ACC112 (cell line): ENCODE results near the gene HMGB4.

Experiments
- H2AFZ ChIP-seq: fragments of 200-600 bp; sonication (generic); one replicate; pipeline ENCODE4 v1.6.0; 2017; ENCODE audit warnings: antibody characterized with exemption, low read length; ENCODE audit not compliant: unreplicated experiment
- H3K27ac ChIP-seq: fragments of 200-600 bp; sonication (generic); 2 replicates; pipeline ENCODE4 v1.5.1; 2014; ENCODE audit warnings: low read depth, mild to moderate bottlenecking, antibody characterized with exemption, low read length, moderate library complexity
- H3K27me3 ChIP-seq: fragments of 200-600 bp; sonication (generic); 2 replicates; pipeline ENCODE4 v1.6.1; 2014; ENCODE audit warnings: mild to moderate bottlenecking, antibody characterized with exemption, low read length, moderate library complexity, mixed read lengths; ENCODE audit not compliant: insufficient read depth
- H3K36me3 ChIP-seq: fragments of 200-600 bp; sonication (generic); 2 replicates; pipeline ENCODE4 v1.6.1; 2016; ENCODE audit warnings: mild to moderate bottlenecking, antibody characterized with exemption, low read length, moderate library complexity, mixed read lengths; ENCODE audit not compliant: insufficient read depth
- H3K4me1 ChIP-seq: fragments of 200-600 bp; sonication (generic); one replicate; pipeline ENCODE4 v1.6.1; 2016; ENCODE audit warnings: low read length, mixed read lengths; ENCODE audit not compliant: insufficient read depth, unreplicated experiment, control insufficient read depth
- H3K4me3 ChIP-seq: fragments of 200-600 bp; sonication (generic); 2 replicates; pipeline ENCODE4 v1.5.1; 2014; ENCODE audit warnings: mild to moderate bottlenecking, low read depth, low read length
- H3K79me2 ChIP-seq: fragments of 200-600 bp; sonication (generic); one replicate; pipeline ENCODE4 v1.6.0; 2016; ENCODE audit warnings: low read length; ENCODE audit not compliant: control insufficient read depth, unreplicated experiment, insufficient read depth

HMGB4 gene

DNA sequence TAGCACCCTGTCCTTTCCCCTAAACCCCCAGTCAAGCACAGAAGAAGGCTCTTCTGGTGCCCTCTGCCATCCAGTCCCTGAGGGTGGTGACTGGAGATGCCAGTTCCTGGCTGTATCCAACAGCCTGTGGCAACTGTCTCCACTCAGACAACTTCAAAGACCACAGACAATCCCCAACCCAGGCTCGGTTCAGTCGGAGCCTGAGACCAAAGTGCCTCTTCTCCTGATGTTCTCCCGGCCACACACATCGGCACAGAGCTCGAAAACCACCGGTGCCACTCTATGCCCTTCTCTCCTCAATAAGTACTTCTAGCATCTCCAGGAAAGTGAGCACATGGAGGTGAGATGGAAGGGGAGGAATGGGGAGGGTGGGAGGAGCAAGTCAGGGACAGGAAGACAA, 39.6 kb upstream of the HMGB4 start:
- Histone ChIP-seq H3K27ac (no peak overlapping the region), H3K27me3 (no peaks in the 10 kb centered on the region), H3K4me3 (no peak overlapping the region), H2AFZ (no peak overlapping the region), H3K79me2 (no peaks in the 10 kb centered on the region), H3K4me1 (no peaks in the 10 kb centered on the region), H3K36me3 (no peaks in the 10 kb centered on the region)

DNA sequence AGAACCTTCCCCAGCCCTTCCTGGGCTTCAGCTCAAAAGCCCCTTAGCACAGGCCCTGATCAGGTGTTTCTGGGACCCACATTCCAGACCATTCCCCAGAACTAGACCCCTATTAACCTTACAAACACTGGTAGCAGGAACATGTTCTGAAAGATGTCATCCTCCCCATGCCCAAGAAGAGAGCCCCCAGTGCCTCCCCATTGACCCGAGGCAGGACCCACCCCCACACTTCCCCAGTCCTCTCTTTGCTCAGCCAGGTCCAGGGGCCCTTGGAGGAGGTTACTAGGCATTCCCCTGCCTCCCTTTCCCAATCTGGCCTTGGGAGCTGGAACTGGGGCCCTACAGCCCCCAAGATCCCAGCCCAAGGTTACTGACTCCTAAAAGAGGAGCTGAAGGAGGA, 38.9 kb upstream of the HMGB4 start:
- Histone ChIP-seq H3K27me3 (no peaks in the 10 kb centered on the region), H3K4me3 (no peak overlapping the region), H2AFZ (no peak overlapping the region), H3K79me2 (no peaks in the 10 kb centered on the region), H3K27ac (no peak overlapping the region), H3K4me1 (no peaks in the 10 kb centered on the region), H3K36me3 (no peaks in the 10 kb centered on the region)

DNA sequence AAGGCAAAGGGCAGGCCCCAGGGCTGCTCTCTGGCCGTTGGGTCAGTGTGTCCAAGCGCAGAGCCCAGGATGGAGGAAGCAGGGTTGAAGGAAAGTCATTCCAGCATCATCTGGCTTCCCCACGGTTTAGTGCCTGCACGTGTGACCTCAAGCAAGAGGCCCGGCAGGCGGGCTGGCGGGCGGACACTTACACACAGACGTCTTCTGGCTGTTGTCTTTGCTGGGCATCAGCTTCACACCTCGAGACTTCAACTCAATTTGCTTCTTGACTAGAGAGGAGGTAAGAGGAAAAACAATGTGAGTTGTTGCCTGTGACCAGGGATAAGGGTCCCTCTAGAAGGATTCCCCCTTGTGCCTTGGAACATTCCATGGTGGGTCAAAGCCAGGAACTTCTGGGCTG, 38.4 kb upstream of the HMGB4 start:
- Histone ChIP-seq H3K27me3 (no peaks in the 10 kb centered on the region), H2AFZ (no peak overlapping the region), H3K36me3 (no peaks in the 10 kb centered on the region), H3K4me3 (no peak overlapping the region), H3K27ac (no peak overlapping the region), H3K79me2 (no peaks in the 10 kb centered on the region), H3K4me1 (no peaks in the 10 kb centered on the region)

- Histone ChIP-seq H3K4me3 (no peak overlapping the region), H3K4me1 (no peaks in the 10 kb centered on the region), H3K27me3 (no peaks in the 10 kb centered on the region), H3K79me2 (no peaks in the 10 kb centered on the region), H2AFZ (no peak overlapping the region), H3K36me3 (no peaks in the 10 kb centered on the region), H3K27ac (no peak overlapping the region)
Observed at GRCh38 chr1:33826311-33826710, 37.6 kb upstream of the HMGB4 start.

DNA sequence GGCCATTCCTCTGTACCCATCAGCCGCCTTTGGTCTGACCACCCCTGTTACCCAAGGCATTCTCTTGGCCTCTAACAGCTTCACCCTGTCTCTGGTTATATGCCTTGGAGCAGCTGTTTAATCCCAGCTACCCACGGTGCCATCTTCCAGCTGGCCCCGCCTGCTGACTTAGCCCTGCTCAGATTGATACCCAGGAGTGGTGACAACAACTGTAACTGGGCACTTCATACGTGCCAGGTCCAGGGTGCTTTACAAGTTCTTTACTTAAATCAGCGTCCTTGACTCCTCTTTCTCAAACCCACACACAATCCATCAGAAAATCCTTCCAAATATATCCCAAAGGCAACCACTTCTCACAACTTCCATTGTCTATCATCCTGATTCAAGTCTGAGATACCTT, 37.2 kb upstream of the HMGB4 start:
- H3K4me3 ChIP-seq = no peak overlapping the region
- H3K4me1 ChIP-seq = no peaks in the 10 kb centered on the region
- H3K36me3 ChIP-seq = no peaks in the 10 kb centered on the region

DNA sequence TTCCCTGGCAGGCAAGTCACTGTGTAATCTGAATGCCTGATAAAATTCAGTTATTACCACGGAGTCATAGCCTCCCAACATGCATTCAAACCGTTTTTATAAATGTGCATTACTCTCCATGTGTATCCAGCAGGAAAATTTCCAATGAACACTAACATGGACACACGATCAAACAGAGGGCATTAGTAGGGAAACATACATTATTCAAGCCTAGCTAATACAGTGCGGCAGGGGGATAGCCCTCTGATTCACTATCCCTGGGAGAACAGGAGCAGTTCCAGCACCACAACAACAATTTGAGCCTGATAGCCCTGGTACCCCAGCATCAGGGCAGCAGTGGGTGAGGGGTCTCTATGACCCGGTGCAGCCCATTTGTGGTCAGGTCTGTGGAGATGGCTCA, 35.8 kb upstream of the HMGB4 start:
- Histone ChIP-seq H3K27me3 (no peaks in the 10 kb centered on the region), H2AFZ (no peak overlapping the region), H3K79me2 (no peaks in the 10 kb centered on the region), H3K4me1 (no peaks in the 10 kb centered on the region), H3K27ac (no peak overlapping the region), H3K4me3 (no peak overlapping the region), H3K36me3 (no peaks in the 10 kb centered on the region)

More for the DNA sequence above, 37.2 kb upstream of the HMGB4 start:
- H3K79me2 ChIP-seq = no peaks in the 10 kb centered on the region
- H2AFZ ChIP-seq = no peak overlapping the region
- H3K27me3 ChIP-seq = no peaks in the 10 kb centered on the region
- no peak overlapping the region for H3K27ac ChIP-seq

DNA sequence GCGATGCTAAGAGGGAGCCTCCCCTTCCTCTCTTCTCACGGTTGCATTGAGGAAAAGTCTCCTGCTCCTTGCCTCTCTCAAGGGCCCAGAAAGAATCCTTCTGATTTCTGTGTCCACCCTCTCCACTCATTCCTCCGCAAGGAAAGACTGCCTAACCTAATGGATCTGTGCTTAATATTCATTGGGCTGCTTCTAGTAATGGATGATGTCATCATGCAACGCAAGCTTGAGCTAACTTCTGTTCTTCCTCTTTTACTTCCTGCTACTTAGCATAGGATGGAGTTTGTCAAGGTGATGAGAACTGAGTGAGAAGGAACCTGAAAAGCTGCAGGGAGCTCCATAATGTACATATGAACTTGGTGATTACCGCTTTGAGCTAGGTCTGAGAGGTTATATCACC, 35.2 kb upstream of the HMGB4 start:
- Histone ChIP-seq H3K36me3 (no peaks in the 10 kb centered on the region), H3K4me3 (no peak overlapping the region), H2AFZ (no peak overlapping the region), H3K4me1 (no peaks in the 10 kb centered on the region), H3K27ac (no peak overlapping the region), H3K27me3 (no peaks in the 10 kb centered on the region), H3K79me2 (no peaks in the 10 kb centered on the region)

GRCh38 chr1:33836911-33837310, 27.0 kb upstream of the HMGB4 start:
- H3K27ac ChIP-seq = no peak overlapping the region
- no peaks in the 10 kb centered on the region for H3K36me3 ChIP-seq
- H3K4me3 ChIP-seq = no peak overlapping the region
- H3K27me3 ChIP-seq = no peaks in the 10 kb centered on the region
- H2AFZ ChIP-seq = no peak overlapping the region
- H3K79me2 ChIP-seq = no peaks in the 10 kb centered on the region
- no peaks in the 10 kb centered on the region for H3K4me1 ChIP-seq

DNA sequence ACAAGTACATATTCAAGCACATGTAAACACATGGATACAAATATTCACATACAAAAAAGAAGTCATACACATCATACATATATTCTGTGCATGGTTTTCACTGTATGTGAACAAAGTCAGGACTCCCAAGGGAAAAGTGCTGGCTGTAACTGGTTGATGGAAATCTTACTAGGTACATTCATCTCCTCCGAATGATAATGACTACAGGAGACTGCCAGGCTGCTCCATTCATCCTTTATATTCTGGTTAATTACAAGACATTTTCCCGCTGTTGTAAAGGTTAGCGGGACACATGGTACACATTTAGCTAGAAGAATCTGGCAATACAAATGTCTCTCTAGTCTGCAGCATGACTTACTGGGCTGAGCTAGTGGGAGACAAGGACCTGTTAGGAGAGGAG, 26.2 kb upstream of the HMGB4 start:
- Histone ChIP-seq H3K79me2 (no peaks in the 10 kb centered on the region), H3K27ac (no peak overlapping the region), H3K27me3 (no peaks in the 10 kb centered on the region), H3K4me1 (no peaks in the 10 kb centered on the region), H3K4me3 (no peak overlapping the region), H2AFZ (no peak overlapping the region), H3K36me3 (no peaks in the 10 kb centered on the region)

- H3K4me1 ChIP-seq = no peaks in the 10 kb centered on the region
- H3K36me3 ChIP-seq = no peaks in the 10 kb centered on the region
- no peak overlapping the region for H3K4me3 ChIP-seq
- H3K27me3 ChIP-seq = no peaks in the 10 kb centered on the region
- H2AFZ ChIP-seq = no peak overlapping the region
- no peaks in the 10 kb centered on the region for H3K79me2 ChIP-seq
- H3K27ac ChIP-seq = no peak overlapping the region
Observed at GRCh38 chr1:33841494-33841893, 22.4 kb upstream of the HMGB4 start.

DNA sequence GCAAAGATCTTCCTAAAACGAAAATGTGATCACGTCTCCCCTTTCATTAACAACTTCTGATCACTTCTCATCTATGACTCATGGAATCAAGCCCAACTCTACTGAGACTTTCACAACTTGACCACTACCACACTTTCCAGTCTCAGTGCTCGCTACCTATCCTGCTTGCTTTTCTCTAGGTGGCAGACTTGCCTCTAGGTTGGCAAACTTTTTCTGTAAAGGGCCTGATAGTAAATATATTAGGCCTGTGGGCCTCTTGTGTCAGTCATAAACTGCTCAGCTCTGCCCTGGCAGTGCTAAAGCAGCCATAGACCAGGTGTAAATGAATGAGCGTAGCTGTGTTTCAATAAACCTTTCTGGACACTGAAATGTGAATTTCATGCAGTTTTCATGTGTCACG, 21.5 kb upstream of the HMGB4 start:
- Histone ChIP-seq H3K4me3 (no peak overlapping the region), H3K36me3 (no peaks in the 10 kb centered on the region), H3K27ac (no peak overlapping the region), H3K4me1 (no peaks in the 10 kb centered on the region), H2AFZ (no peak overlapping the region), H3K79me2 (no peaks in the 10 kb centered on the region), H3K27me3 (no peaks in the 10 kb centered on the region)

- no peak overlapping the region for H3K4me3 ChIP-seq
- H3K27ac ChIP-seq = no peak overlapping the region
- H3K79me2 ChIP-seq = no peaks in the 10 kb centered on the region
- H3K4me1 ChIP-seq = no peaks in the 10 kb centered on the region
- no peaks in the 10 kb centered on the region for H3K27me3 ChIP-seq
- no peak overlapping the region for H2AFZ ChIP-seq
- H3K36me3 ChIP-seq = no peaks in the 10 kb centered on the region
Observed at GRCh38 chr1:33844166-33844565, 19.7 kb upstream of the HMGB4 start.
